Retinal pigment epithelial cell (primary cell): ENCODE data around the gene NREP.
A peak's percentile ranks its signal among the peaks of the same experiment; 100 is the strongest.

ENCODE experiments used
- DNase-seq: peaks from one replicate; pipeline ENCODE4 v3.0.0-alpha.2; 2010; ENCODE audit warnings: low read depth
- H3K4me3 ChIP-seq: 2 replicates; pipeline ENCODE4 v1.5.1; 2011; ENCODE audit warnings: mild to moderate bottlenecking, low read length, control low read depth, moderate library complexity
- TF ChIP-seq, protein P1 (sequence below): conservative IDR thresholded peaks from 2 replicates; pipeline ENCODE4 v1.5.1; 2011; ENCODE audit warnings: low read depth, low read length, control low read depth, inconsistent platforms

The NREP gene, protein sequence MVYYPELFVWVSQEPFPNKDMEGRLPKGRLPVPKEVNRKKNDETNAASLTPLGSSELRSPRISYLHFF

DNA sequence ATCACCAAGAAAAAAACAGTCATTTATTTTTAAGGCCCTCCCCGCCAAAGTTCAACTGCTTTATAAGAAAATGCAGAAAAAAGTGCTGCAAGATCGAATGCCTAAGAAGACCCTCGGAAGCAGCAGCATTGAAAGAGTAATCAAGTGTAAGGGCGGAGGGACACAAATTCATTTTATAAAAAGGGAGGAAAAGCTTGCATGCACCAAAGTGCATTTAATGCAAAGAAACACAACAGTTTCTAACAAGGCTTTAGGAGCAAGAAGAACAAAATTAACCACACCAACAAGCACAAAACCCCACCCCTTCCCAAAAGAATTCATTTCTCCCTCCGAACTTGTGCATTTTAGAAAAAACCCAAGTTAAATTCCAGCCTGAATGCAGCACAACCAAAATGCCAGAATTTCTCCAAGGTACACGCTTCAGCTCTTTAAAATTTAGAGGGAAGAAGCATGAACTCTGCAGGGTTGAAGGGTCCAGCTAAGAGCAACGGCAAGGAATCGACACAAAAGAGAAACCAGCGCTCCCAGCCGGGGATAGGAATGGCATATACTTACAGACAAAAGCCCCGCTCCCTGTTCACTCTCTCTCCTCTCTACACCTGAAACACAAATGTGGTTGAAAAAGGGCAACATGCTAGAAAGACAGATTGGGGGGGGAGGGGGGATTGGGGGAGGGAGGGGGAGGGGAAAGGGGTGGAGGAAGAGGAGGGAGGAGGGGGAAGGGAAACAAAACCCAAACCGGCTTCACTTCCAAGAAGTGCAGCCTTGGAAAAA, at the start of gene NREP:
TSS of gene NREP (minus strand) at position 614 of the 774 bp plus-strand sequence. CDS start 1,422 bp downstream, outside the sequence.
- TF ChIP-seq, protein P1, sequence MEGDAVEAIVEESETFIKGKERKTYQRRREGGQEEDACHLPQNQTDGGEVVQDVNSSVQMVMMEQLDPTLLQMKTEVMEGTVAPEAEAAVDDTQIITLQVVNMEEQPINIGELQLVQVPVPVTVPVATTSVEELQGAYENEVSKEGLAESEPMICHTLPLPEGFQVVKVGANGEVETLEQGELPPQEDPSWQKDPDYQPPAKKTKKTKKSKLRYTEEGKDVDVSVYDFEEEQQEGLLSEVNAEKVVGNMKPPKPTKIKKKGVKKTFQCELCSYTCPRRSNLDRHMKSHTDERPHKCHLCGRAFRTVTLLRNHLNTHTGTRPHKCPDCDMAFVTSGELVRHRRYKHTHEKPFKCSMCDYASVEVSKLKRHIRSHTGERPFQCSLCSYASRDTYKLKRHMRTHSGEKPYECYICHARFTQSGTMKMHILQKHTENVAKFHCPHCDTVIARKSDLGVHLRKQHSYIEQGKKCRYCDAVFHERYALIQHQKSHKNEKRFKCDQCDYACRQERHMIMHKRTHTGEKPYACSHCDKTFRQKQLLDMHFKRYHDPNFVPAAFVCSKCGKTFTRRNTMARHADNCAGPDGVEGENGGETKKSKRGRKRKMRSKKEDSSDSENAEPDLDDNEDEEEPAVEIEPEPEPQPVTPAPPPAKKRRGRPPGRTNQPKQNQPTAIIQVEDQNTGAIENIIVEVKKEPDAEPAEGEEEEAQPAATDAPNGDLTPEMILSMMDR, result no peak
- no peak for DNase-seq
- H3K4me3 ChIP-seq, result peak within 1 kb of the TSS; percentile 91

DNA sequence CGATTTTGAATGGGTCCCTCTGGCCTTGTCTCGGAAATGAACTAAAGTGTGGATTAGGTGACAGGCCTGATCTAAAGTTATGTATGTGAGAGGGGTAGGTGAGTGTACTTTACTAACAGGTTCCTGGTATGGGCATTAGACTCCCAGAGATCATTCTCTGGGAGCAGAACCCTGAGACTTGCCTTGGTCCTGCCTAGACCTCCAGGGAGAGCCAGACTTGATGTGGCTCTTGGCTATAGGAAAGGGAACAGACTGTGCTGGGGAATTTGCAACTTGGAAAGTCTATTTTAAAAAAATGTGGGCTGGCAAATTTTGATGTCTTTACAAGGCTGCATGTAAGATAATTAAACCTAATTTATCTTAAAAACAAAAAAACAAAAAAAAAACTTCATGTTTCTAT, 49.8 kb upstream of the NREP start:
- H3K4me3 ChIP-seq, result no peak overlapping the region
- TF ChIP-seq, protein P1, result no peak
- no peak for DNase-seq

DNA sequence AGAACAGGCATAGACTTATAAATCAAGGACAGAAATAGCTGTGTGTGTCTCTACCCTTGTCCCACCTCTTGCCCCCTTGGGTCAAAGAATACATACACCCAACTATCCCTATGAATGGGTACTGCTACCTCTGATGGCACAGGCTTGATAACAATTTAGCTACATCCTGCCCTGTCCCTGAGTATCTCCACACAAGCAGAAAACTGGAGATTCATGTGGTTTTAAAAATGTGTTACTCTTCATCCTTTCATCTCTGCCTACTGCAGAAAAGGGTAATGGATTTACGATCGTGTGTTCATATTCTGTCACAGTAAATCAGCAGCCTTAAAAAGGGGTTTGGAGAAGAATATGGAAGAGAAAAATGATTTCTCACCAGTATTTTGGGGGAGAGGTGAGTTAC, 49.2 kb upstream of the NREP start:
- TF ChIP-seq, protein P1, result no peak
- DNase-seq, result no peak

DNA sequence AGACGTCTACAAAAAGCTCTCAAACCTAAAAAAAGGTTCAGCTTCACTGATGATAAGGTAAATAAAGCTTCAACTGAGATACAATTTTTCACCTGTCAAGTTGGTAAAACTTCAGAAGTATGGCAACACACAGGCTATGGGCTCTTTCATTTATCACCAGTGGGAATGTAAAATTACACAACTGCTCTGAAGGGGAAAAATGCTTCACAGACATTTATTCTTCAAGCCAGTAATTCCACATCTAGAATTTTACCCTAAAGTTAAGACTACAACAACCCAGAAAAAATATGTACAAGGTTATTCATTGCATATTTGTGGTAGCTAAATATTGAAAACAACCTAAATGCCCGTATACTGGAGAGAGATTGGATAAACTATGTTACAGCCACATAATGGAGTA, 48.1 kb upstream of the NREP start:
- H3K4me3 ChIP-seq, result no peak overlapping the region
- TF ChIP-seq, protein P1, result no peak
- DNase-seq, result no peak

More for the DNA sequence above, 49.2 kb upstream of the NREP start:
- H3K4me3 ChIP-seq, result no peak overlapping the region

DNA sequence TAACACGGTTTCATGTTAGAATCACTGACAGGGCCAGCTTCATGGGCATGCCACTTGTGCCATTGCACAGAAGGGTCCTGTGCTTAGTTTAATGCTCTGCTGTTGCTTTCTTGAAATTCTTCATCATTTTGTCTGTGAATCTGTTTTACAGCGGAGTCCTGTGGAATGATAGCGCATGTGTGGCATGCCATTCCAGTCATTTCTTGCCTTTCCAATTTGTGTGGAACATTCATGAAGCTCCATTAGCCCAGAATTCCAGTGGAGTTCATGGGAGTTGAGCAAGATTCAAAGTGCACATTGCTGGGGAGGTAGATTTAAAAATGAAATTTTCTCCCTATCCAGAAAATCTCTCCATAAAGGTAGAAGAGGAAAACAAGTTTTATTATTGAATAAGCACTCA, 43.4 kb upstream of the NREP start:
- TF ChIP-seq, protein P1, result no peak
- DNase-seq, result no peak
- H3K4me3 ChIP-seq, result no peak overlapping the region

DNA sequence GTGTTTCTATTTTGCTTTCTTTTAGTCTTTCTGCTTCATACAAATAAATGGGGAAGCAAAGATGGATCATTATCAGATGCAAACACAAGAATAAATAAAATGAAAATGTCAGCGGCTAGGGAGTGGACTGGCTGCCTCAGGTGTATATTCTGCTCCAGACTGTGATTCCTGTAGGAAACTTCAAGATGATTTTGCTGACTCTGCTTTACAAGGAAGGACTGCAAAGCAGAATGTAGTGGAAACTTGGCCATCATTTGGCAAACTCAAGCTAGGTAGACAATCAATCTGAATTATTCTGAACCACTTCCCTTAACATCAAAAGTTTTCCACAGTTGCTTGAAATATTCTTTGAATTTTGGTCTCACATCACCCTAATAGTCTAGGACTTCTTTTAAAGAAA, 38.1 kb upstream of the NREP start:
- TF ChIP-seq, protein P1, result no peak
- no peak overlapping the region for H3K4me3 ChIP-seq
- DNase-seq, result no peak

DNA sequence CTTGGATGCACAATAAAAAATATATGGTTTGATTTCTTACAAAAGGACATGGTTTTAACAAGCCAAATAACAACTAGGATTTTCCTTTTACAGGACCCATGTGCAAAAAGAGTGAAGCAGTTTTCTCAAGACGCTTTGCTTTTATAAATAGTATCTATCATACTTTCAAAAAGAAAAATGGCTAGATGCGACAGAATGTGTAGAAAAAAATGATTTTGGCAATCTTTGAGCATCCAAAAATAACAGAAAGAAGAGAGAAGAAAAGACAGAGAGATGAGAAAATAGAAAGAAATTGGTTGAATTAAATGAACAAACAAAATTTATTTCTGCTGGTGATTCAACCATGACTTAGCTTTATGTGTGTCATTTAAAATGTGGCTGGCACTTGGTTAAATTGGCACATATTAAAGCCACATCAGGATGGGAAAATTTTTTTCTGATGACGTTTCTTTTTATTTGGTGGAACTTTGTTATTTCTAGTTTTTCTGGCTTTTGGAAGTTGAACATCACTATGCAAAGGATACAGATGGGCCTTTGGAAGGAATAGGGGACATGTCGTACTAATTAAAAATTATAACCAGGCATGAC, 35.6 kb upstream of the NREP start:
- no peak for DNase-seq
- TF ChIP-seq, protein P1, result no peak
- H3K4me3 ChIP-seq, result no peak overlapping the region
